ENCODE data around the gene CTAGE1. TPM values are rescaled to one million over a fixed set of nuclear protein-coding genes. Genes with fewer than 3 reads are reported as not detected.
"Not testable (repeated sequence)": the region's sequence is repeated elsewhere in the genome, so short reads cannot be mapped to it uniquely, and the experiment has no call there.

Gene CTAGE1
- total RNA-seq, result not detected
- long read RNA-seq, result 0 reads

- intact Hi-C loops (cut with DNase I), result no loop called here
- ATAC-seq (ENCODE audit: poor library complexity) (no peak), DNase-seq (no peak)
Measured at GRCh38 chr18:22417496-22418188, at the start of gene CTAGE1. Gene CTAGE1, minus strand, starts transcription at chr18:22417915. Its CDS starts 104 bp downstream, at chr18:22417811.

GRCh38 chr18:22466608-22467395, 49.1 kb upstream of the CTAGE1 start:
- intact Hi-C loops (cut with DNase I), result loop anchor here (5.0 kb wide), 1 partner anchor 190 kb away; no protein-coding TSS in a partner anchor
- ATAC-seq (ENCODE audit: poor library complexity) (peak; percentile 54), DNase-seq (no peak)

GRCh38 chr18:22465859-22466457, 48.2 kb upstream of the CTAGE1 start:
- DNase-seq (no peak), ATAC-seq (ENCODE audit: poor library complexity) (peak; percentile 89)
- intact Hi-C loops (cut with DNase I), result loop anchor here (5.0 kb wide), 1 partner anchor 189 kb away; no protein-coding TSS in a partner anchor

- ATAC-seq (ENCODE audit: poor library complexity) (no peak), DNase-seq (no peak)
- intact Hi-C loops (cut with DNase I), result no loop called here
Measured at GRCh38 chr18:22463076-22463475, 45.4 kb upstream of the CTAGE1 start.

- ATAC-seq (ENCODE audit: poor library complexity) (no peak), DNase-seq (no peak)
- intact Hi-C loops (cut with DNase I), result no loop called here
Measured at GRCh38 chr18:22459491-22459890, 41.8 kb upstream of the CTAGE1 start.

- ATAC-seq (ENCODE audit: poor library complexity) (no peak), DNase-seq (no peak)
- intact Hi-C loops (cut with DNase I), result no loop called here
Measured at GRCh38 chr18:22457524-22457923, 39.8 kb upstream of the CTAGE1 start.

- intact Hi-C loops (cut with DNase I), result no loop called here
- DNase-seq, result no peak
- peak; percentile 28 for ATAC-seq (ENCODE audit: poor library complexity)
Measured at GRCh38 chr18:22456547-22456946, 38.8 kb upstream of the CTAGE1 start.

- DNase-seq (no peak), ATAC-seq (ENCODE audit: poor library complexity) (peak; percentile 23)
- intact Hi-C loops (cut with DNase I), result no loop called here
Measured at GRCh38 chr18:22456116-22456480, 38.4 kb upstream of the CTAGE1 start.

GRCh38 chr18:22455425-22456115, 37.9 kb upstream of the CTAGE1 start:
- DNase-seq (no peak), ATAC-seq (ENCODE audit: poor library complexity) (peak; percentile 58)
- intact Hi-C loops (cut with DNase I), result no loop called here

GRCh38 chr18:22453315-22453714, 35.6 kb upstream of the CTAGE1 start:
- intact Hi-C loops (cut with DNase I), result no loop called here
- ATAC-seq (ENCODE audit: poor library complexity), result no peak
- DNase-seq, result no peak

- intact Hi-C loops (cut with DNase I), result no loop called here
- no peak for ATAC-seq (ENCODE audit: poor library complexity)
Measured at GRCh38 chr18:22452226-22452668, 34.5 kb upstream of the CTAGE1 start.

GRCh38 chr18:22451796-22452195, 34.1 kb upstream of the CTAGE1 start:
- ATAC-seq (ENCODE audit: poor library complexity), result peak; percentile 28
- intact Hi-C loops (cut with DNase I), result no loop called here
- DNase-seq, result no peak

More at GRCh38 chr18:22452226-22452668, 34.5 kb upstream of the CTAGE1 start:
- DNase-seq, result no peak

GRCh38 chr18:22450766-22451165, 33.1 kb upstream of the CTAGE1 start:
- ATAC-seq (ENCODE audit: poor library complexity); intact Hi-C loops (cut with DNase I); DNase-seq: not testable (repeated sequence)

GRCh38 chr18:22450318-22450717, 32.6 kb upstream of the CTAGE1 start:
- intact Hi-C loops (cut with DNase I); DNase-seq; ATAC-seq (ENCODE audit: poor library complexity): not testable (repeated sequence)

- ATAC-seq (ENCODE audit: poor library complexity); intact Hi-C loops (cut with DNase I); DNase-seq: not testable (repeated sequence)
Measured at GRCh38 chr18:22449753-22450152, 32.0 kb upstream of the CTAGE1 start.

- intact Hi-C loops (cut with DNase I), result no loop called here
Measured at GRCh38 chr18:22448238-22448637, 30.5 kb upstream of the CTAGE1 start.

GRCh38 chr18:22447792-22448191, 30.1 kb upstream of the CTAGE1 start:
- no peak for ATAC-seq (ENCODE audit: poor library complexity)
- DNase-seq, result no peak
- intact Hi-C loops (cut with DNase I), result no loop called here

More at GRCh38 chr18:22448238-22448637, 30.5 kb upstream of the CTAGE1 start:
- no peak for ATAC-seq (ENCODE audit: poor library complexity)
- no peak for DNase-seq

- intact Hi-C loops (cut with DNase I), result no loop called here
- DNase-seq (no peak), ATAC-seq (ENCODE audit: poor library complexity) (no peak)
Measured at GRCh38 chr18:22446911-22447310, 29.2 kb upstream of the CTAGE1 start.

- ATAC-seq (ENCODE audit: poor library complexity) (no peak), DNase-seq (no peak)
- intact Hi-C loops (cut with DNase I), result no loop called here
Measured at GRCh38 chr18:22446325-22446724, 28.6 kb upstream of the CTAGE1 start.
